GM12865 (cell line): ENCODE results near the gene LTBP3.

Source experiments
- DNase-seq: peaks from one replicate; pipeline ENCODE4 v3.0.0; 2010; ENCODE audit warnings: low read depth
- H3K4me3 ChIP-seq: 2 replicates; pipeline ENCODE4 v1.5.1; 2011; ENCODE audit warnings: mild to moderate bottlenecking, low read depth, low read length, control low read depth
- TF ChIP-seq, protein P1 (sequence below): IDR thresholded peaks from 2 replicates; pipeline ENCODE4 v1.5.1; 2011; ENCODE audit warnings: low read length, control low read depth, low read depth, inconsistent platforms; ENCODE audit not compliant: insufficient read depth; ENCODE audit errors: missing control alignments

The LTBP3 gene

DNA sequence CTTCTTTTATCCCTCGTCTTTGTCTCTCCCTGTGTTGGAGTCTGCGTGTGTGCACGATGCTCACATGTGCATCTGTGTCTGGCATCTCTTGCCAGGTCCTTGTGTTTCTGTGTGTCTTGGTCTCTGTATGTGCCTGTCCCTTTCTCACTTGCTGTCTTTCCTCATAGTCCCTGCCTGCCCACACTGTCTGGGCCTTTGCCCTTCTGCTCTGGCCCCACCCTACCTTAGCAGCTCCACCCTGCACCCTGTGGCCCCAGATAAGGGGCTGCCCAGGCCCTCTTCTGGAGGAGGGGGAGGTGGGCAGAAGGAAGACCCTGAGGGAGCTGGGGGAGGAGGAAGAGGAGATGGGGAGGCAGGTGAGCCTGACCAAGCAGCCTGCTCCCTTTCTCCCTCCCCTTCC lies 20.5 kb upstream of the LTBP3 start:
- no peak for DNase-seq
- TF ChIP-seq, protein P1, sequence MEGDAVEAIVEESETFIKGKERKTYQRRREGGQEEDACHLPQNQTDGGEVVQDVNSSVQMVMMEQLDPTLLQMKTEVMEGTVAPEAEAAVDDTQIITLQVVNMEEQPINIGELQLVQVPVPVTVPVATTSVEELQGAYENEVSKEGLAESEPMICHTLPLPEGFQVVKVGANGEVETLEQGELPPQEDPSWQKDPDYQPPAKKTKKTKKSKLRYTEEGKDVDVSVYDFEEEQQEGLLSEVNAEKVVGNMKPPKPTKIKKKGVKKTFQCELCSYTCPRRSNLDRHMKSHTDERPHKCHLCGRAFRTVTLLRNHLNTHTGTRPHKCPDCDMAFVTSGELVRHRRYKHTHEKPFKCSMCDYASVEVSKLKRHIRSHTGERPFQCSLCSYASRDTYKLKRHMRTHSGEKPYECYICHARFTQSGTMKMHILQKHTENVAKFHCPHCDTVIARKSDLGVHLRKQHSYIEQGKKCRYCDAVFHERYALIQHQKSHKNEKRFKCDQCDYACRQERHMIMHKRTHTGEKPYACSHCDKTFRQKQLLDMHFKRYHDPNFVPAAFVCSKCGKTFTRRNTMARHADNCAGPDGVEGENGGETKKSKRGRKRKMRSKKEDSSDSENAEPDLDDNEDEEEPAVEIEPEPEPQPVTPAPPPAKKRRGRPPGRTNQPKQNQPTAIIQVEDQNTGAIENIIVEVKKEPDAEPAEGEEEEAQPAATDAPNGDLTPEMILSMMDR = no peak
- no peak overlapping the region for H3K4me3 ChIP-seq

DNA sequence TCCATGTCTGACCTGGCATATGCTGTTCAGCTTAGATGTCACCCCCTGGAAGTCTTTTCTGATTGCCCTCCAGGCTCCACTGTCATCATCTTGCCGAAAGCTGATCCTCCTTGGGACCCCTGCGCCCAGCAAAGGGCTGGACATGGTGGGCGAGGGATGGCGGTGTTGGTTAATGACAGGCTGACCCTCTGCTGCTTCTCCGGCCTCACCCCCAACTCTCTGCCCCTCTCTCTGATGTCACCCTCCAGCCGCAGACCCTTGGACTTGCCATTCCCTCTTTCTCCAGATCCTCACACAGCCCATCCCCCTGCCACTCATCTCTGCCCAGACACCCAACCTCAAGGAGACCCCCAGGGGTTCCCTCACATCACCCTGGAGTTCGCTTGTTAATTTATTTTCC lies 20.0 kb upstream of the LTBP3 start:
- H3K4me3 ChIP-seq = peak overlapping the region; percentile 98; the same call in 1 of the 2 replicates
- DNase-seq = no peak
- TF ChIP-seq, protein P1 = no peak

DNA sequence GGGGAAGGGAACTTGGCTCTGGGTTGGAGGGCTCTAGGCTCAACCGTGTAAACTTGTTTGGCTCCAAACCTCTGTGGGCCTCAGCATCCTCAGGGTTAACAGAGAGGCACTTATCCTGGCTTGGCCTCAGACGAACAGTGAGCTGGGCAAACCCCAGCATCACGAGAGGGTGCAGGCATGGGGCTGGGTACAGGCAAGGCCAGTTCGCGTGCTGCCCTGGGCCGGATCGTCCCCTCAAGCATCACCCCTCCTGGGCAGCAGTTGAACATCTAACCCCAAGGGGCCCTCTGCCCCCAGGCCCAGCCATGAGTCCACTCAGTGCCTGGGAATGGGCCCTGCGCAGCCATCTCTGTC lies 19.6 kb upstream of the LTBP3 start:
- DNase-seq = no peak
- peak overlapping the region; percentile 98 for H3K4me3 ChIP-seq
- TF ChIP-seq, protein P1 = no peak

DNA sequence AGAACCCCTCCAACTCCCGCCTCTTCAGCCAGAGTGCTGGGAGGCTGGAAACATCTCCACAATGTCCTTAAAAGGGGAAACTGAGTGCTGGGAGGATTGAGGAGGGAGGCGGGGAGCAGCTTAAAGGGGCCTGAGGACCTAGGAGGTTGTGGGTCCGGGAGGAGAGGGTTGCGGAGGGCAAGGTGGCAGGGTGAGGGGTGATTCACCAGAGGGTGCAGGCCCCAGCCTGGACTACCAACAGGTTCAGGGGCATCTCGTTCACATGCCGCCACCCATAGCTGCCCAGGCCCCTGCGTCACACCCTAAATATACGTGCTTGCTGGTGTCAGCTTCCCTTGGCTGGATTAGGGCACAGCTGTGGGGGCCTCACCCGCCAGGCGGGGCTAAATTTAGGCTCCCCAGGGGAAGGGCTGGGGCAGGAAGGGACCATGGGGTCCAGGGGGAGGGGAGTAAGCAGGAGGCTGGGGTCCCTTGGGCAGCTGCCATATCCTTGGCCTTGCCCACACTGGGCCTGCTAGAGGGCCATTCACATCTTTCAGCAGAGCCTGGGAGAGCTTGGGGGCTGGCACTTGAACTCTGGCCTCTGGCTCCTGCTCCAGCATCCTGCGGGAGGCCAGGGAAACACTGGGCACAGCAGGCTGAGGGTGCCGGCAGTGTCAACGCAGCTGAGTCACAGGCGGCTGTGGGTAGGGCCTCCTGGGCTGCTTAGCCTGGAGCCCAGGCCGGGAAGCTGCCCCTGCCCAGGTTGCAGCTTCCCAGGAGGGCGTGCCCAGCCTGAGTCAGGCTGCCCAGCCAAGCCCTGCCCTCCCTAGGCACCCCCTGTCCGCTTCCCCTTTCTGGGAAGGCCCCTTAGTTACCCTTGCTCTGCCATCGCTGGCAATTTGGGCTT lies 19.0 kb upstream of the LTBP3 start:
- no peak for DNase-seq
- TF ChIP-seq, protein P1 = no peak

DNA sequence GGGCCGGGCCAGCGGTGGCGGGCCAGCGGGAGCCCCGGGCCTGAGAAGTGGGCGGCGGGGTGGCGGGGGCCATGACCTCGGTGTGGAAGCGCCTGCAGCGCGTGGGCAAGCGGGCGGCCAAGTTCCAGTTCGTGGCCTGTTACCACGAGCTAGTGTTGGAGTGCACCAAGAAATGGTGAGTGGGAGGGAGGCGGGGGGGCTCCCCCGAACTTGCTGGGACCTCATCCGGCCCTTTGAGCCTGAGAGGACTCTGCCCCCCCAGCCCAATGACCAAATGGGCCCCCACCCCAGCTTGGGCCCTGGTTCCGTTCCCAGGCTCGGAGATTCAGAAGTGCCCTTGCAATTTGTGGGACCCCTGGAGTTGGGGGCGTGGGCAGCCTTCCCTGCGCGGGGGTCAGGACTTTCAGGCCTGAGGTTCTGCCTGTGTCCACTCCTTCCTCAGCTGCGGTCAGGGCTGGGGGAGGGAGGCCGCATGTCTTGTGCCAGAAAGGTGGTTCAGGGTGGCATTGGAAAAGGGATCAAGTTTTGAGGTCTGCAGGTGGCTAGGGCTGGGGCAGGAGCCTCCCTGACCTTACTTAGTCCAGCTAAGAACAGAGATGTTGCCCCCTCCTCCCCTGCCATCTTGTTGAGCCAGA lies 18.2 kb upstream of the LTBP3 start:
- TF ChIP-seq, protein P1 = no peak
- H3K4me3 ChIP-seq = peak overlapping the region; percentile 98
- no peak for DNase-seq

More for the DNA sequence above, 19.0 kb upstream of the LTBP3 start:
- peak overlapping the region; percentile 98 for H3K4me3 ChIP-seq

GRCh38 chr11:65575568-65576231 lies 17.5 kb upstream of the LTBP3 start, which contains the start of gene EHBP1L1:
EHBP1L1 (plus strand) TSS chr11:65576053; CDS start chr11:65576303, 250 bp downstream.
- H3K4me3 ChIP-seq = peak within 1 kb of the TSS; percentile 98
- DNase-seq = peak; percentile 87
- TF ChIP-seq, protein P1 = no peak
